IMR-90 (cell line): ENCODE measurements around the gene LHX8. TPM values are rescaled to one million over a fixed set of nuclear protein-coding genes. Genes with fewer than 3 reads are reported as not detected.
"Not testable (repeated sequence)": the region's sequence is repeated elsewhere in the genome, so short reads cannot be mapped to it uniquely, and the experiment has no call there.

Experiments used
- ATAC-seq: fragments of 200-7000 bp; cut with Tn5 transposase; 2 replicates; pipeline ENCODE4 v1.9.1; 2020; ENCODE audit warnings: low read depth, mild to moderate bottlenecking, moderate library complexity
- BruUV-seq: library from RNA; stranded (reverse); fragments of 400-500 nt; replicated peaks from 2 replicates; lab custom pipeline; 2021; lab: Mats Ljungman, UMichigan
- CTCF ChIA-PET: fragments of 300-600 bp; formaldehyde crosslinking; extraction: SDS; loops from one replicate; lab custom pipeline; 2021; ENCODE audit warnings: antibody characterized with exemption; lab: Yijun Ruan, JAX
- POLR2A ChIA-PET: fragments of 300-600 bp; sonication (Branson Sonifier 250); formaldehyde crosslinking; loops from one replicate; lab custom pipeline; 2022; ENCODE audit warnings: antibody characterized with exemption; ENCODE audit not compliant: unreplicated experiment; lab: Charles Lee
- DNase-seq: peaks from one replicate; pipeline ENCODE4 v3.0.0; 2013
- H2AFZ ChIP-seq: replicated peaks from 2 replicates; pipeline ENCODE3; 2013; ENCODE audit warnings: low read length, mild to moderate bottlenecking; ENCODE audit not compliant: poor library complexity
- H2AK5ac ChIP-seq: 2 replicates; pipeline ENCODE4 v1.6.1; 2013; ENCODE audit warnings: low read depth, low read length, inconsistent platforms
- H2AK9ac ChIP-seq: replicated peaks from 2 replicates; pipeline ENCODE3; 2013; ENCODE audit warnings: mild to moderate bottlenecking, low read depth, low read length, moderate library complexity; ENCODE audit not compliant: poor library complexity
- H2BK120ac ChIP-seq: 2 replicates; pipeline ENCODE4 v1.6.1; 2013; ENCODE audit warnings: low read depth, low read length, inconsistent platforms
- H2BK15ac ChIP-seq: 3 replicates; pipeline ENCODE4 v1.6.1; 2013; ENCODE audit warnings: low read depth, low read length, inconsistent platforms
- H2BK20ac ChIP-seq: 2 replicates; pipeline ENCODE4 v1.6.1; 2013; ENCODE audit warnings: low read depth, mild to moderate bottlenecking, inconsistent platforms, low read length, moderate library complexity
- H2BK5ac ChIP-seq: 2 replicates; pipeline ENCODE4 v1.6.1; 2013; ENCODE audit warnings: mild to moderate bottlenecking, low read depth, low read length, inconsistent platforms; ENCODE audit not compliant: poor library complexity, severe bottlenecking
- H3K14ac ChIP-seq: replicated peaks from 2 replicates; pipeline ENCODE4 v1.6.1; 2013; ENCODE audit warnings: low read depth, low read length, inconsistent platforms
- H3K18ac ChIP-seq: 2 replicates; pipeline ENCODE4 v1.6.1; 2013; ENCODE audit warnings: low read depth, low read length, control low read depth
- H3K23ac ChIP-seq: 2 replicates; pipeline ENCODE4 v1.6.1; 2013; ENCODE audit warnings: low read depth, low read length, inconsistent platforms
- H3K27ac ChIP-seq: 2 replicates; pipeline ENCODE4 v1.5.1; 2013; ENCODE audit warnings: mild to moderate bottlenecking, control low read depth, low read length; ENCODE audit not compliant: insufficient read depth
- H3K27me3 ChIP-seq: 2 replicates; pipeline ENCODE4 v1.6.1; 2013; ENCODE audit warnings: low read length; ENCODE audit not compliant: control insufficient read depth, insufficient read depth
- H3K36me3 ChIP-seq: 2 replicates; pipeline ENCODE4 v1.6.1; 2013; ENCODE audit warnings: low read length, mixed read lengths; ENCODE audit not compliant: control insufficient read depth, insufficient read depth
- H3K4ac ChIP-seq: 2 replicates; pipeline ENCODE4 v1.6.1; 2013; ENCODE audit warnings: low read depth, low read length, inconsistent platforms
- H3K4me1 ChIP-seq: 2 replicates; pipeline ENCODE4 v1.6.1; 2013; ENCODE audit warnings: low read length, mixed read lengths; ENCODE audit not compliant: control insufficient read depth, insufficient read depth
- H3K4me2 ChIP-seq: 2 replicates; pipeline ENCODE4 v1.6.1; 2013; ENCODE audit warnings: low read depth, mild to moderate bottlenecking, control low read depth, low read length, moderate library complexity
- H3K4me3 ChIP-seq: 2 replicates; pipeline ENCODE4 v1.5.1; 2013; ENCODE audit warnings: low read depth, mild to moderate bottlenecking, control low read depth, low read length, moderate library complexity; ENCODE audit not compliant: insufficient read depth
- H3K56ac ChIP-seq: 2 replicates; pipeline ENCODE4 v1.6.1; 2013; ENCODE audit warnings: low read length, inconsistent platforms; ENCODE audit not compliant: insufficient read depth; ENCODE audit errors: extremely low read depth
- H3K79me1 ChIP-seq, 2 experiments: 2 replicates each; pipeline ENCODE4 v1.6.1; 2013; ENCODE audit warnings: low read length in 2 of 2, inconsistent platforms in 1 of 2, low read depth in 1 of 2
- H3K9ac ChIP-seq: 2 replicates; pipeline ENCODE4 v1.6.1; 2013; ENCODE audit warnings: low read depth, low read length, control low read depth
- H3K9me1 ChIP-seq: 2 replicates; pipeline ENCODE4 v1.6.1; 2013; ENCODE audit warnings: low read length, inconsistent platforms; ENCODE audit not compliant: insufficient read depth
- H3K9me3 ChIP-seq: 2 replicates; pipeline ENCODE4 v1.6.1; 2013; ENCODE audit warnings: low read length; ENCODE audit not compliant: control insufficient read depth, insufficient read depth
- H4K20me1 ChIP-seq: 2 replicates; pipeline ENCODE4 v1.6.1; 2013; ENCODE audit warnings: low read length, inconsistent platforms; ENCODE audit not compliant: insufficient read depth
- H4K5ac ChIP-seq: 2 replicates; pipeline ENCODE4 v1.6.1; 2013; ENCODE audit warnings: mild to moderate bottlenecking, low read depth, low read length, control low read depth
- H4K8ac ChIP-seq, 2 experiments: 2 replicates each; pipeline ENCODE4 v1.6.1; 2013; ENCODE audit warnings: low read depth in 2 of 2, low read length in 2 of 2, control low read depth in 1 of 2, inconsistent platforms in 1 of 2
- H4K91ac ChIP-seq: 2 replicates; pipeline ENCODE4 v1.6.1; 2013; ENCODE audit warnings: low read depth, low read length, inconsistent platforms; ENCODE audit not compliant: insufficient read depth
- WGBS, 2 experiments: methylation state at CpG; one replicate each; pipeline versions ENCODE4 v1.1.5 to v1.1.7; 2013; ENCODE audit warnings: missing lambda C conversion rate in 2 of 2; ENCODE audit not compliant: insufficient read length in 1 of 2; ENCODE audit errors: extremely low coverage in 2 of 2; 5-methylcytosine and 5-hydroxymethylcytosine counted together
- dilution Hi-C: fragments of 300-500 bp; cut with HindIII; formaldehyde crosslinking; loops from one replicate; pipeline ENCODE4 v1.14.3; 2018; ENCODE audit warnings: low sequenced_read_pairs; ENCODE audit not compliant: unreplicated experiment
- in situ Hi-C: fragments of 300-500 bp; cut with MboI; formaldehyde crosslinking; loops from 3 replicates; pipeline ENCODE4 v1.14.3; 2019; ENCODE audit warnings: low sequenced_read_pairs, inconsistent platforms, mixed read lengths
- intact Hi-C: fragments of 100-400 bp; cut with micrococcal nuclease; formaldehyde crosslinking; loops from 2 replicates; pipeline ENCODE4 v1.10.0; 2022
- polyA plus RNA-seq, 3 experiments: library from polyadenylated mRNA; depleted of rRNA; stranded (reverse); fragments of >200 nt; gene quantifications; 2 replicates each; pipeline ENCODE4 v1.2.3, GENCODE V29; 2012; ENCODE audit warnings: low replicate concordance in 1 of 3
- total RNA-seq: library from RNA; depleted of rRNA; stranded (reverse); fragments of >200 nt; gene quantifications from 2 replicates; pipeline ENCODE4 v1.2.3, GENCODE V29; 2012

The LHX8 gene
- total and polyA plus RNA-seq, 2 of the 4 experiments (the other 2 are of a cell fraction) = not detected

DNA sequence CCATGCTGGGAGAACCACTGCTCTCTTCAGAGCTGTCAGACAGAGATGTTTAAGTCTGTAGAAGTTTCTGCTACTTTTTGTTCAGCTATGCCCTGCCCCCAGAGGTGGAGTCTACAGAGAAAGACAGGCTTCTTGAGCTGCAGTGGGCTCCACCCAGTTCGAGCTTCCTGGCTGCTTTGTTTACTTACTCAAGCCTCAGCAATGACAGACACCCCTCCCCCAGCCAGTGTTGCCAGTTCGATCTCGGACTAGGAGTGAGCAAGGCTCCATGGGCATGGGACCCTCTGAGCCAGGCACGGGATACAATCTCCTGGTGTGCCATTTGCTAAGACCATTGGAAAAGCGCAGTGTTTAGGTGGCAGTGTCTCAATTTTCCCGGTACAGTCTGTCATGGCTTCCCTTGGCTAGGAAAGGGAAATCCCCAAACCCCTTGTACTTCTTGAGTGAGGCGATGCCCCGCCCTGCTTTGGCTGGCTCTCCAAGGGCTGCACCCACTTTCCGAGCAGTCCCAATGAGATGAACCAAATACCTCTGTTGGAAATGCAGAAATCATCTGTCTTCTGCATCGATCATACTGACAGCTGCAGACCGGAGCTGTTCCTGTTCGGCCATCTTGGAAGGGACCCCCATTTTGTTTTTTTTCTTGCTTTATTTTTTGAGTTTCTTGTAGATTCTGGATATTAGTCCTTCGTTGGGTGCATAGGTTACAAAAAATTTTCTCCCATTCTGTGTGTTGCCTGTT, 47.2 kb downstream of the LHX8 start:
- H4K91ac ChIP-seq, H3K27me3 ChIP-seq, H3K9ac ChIP-seq, H3K4ac ChIP-seq, H4K5ac ChIP-seq, H3K9me1 ChIP-seq, H3K79me1 ChIP-seq, H3K14ac ChIP-seq, H2AFZ ChIP-seq, H3K4me1 ChIP-seq, H2AK5ac ChIP-seq, BruUV-seq, H3K23ac ChIP-seq, H2BK120ac ChIP-seq, H4K8ac ChIP-seq, H2AK9ac ChIP-seq, DNase-seq, H3K36me3 ChIP-seq, CTCF ChIA-PET, H2BK20ac ChIP-seq, H2BK5ac ChIP-seq, H2BK15ac ChIP-seq, POLR2A ChIA-PET, ATAC-seq, H3K4me2 ChIP-seq, intact Hi-C loops, in situ Hi-C loops, H3K18ac ChIP-seq, H3K27ac ChIP-seq, H3K4me3 ChIP-seq, H3K9me3 ChIP-seq, H3K56ac ChIP-seq, dilution Hi-C loops, H4K20me1 ChIP-seq: not testable (repeated sequence)
- WGBS, 2 experiments = 59% methylated on average over 7 of the region's 13 CpGs; no CpG with 5 or more reads in 1 of the 2 experiments
